ENCODE results near the gene ARID2. TPM values are rescaled to one million over a fixed set of nuclear protein-coding genes. Genes with fewer than 3 reads are reported as not detected.

ARID2 gene
- polyA plus RNA-seq, 1 donor (not counting 4 experiments of a cell fraction or from before 2014, with no cell fraction given) = 15.1 TPM

- H3K36me3 ChIP-seq (ENCODE audit: control insufficient read depth in 2 of 2, extremely low read depth in 1 of 2, insufficient read depth in 2 of 2, low read length in 2 of 2) = no peaks in the 10 kb centered on the region
- no peak for DNase-seq (ENCODE audit: low read depth, low spot score)
- H3K4me3 ChIP-seq (ENCODE audit: control insufficient read depth in 2 of 3, extremely low read depth in 1 of 3, insufficient read depth in 2 of 3, low read depth in 1 of 3, low read length in 3 of 3) = no peak overlapping the region
- H3K9ac ChIP-seq (ENCODE audit: control insufficient read depth, extremely low read depth, insufficient read depth, low read length) = no peak overlapping the region
- dilution Hi-C loops (cut with MboI; ENCODE audit: extremely low pct_ligation_motif_present, low sequenced_read_pairs) = no loop called here
- H3K27ac ChIP-seq (ENCODE audit: control insufficient read depth, insufficient read depth, low read length) = no peak overlapping the region
- no peaks in the 10 kb centered on the region for H3K27me3 ChIP-seq (ENCODE audit: control insufficient read depth, extremely low read depth, insufficient read depth, low read length)
- peaks cover 7% of the 10 kb centered on the region for H3K4me1 ChIP-seq (ENCODE audit: control insufficient read depth, extremely low read depth, insufficient read depth, low read length)
- no peak overlapping the region for H3K4me2 ChIP-seq (ENCODE audit: control insufficient read depth, extremely low read depth, insufficient read depth, low read depth, low read length)
- no peak for FAIRE-seq
- TF ChIP-seq EZH2 (IDR thresholded peaks at IDR 0.05; ENCODE audit: low read length) = no peak
- TF ChIP-seq CTCF (optimal IDR thresholded peaks at IDR 0.05 in 1 of 3, IDR thresholded peaks at IDR 0.05 in 1 of 3, conservative IDR thresholded peaks at IDR 0.05 in 1 of 3; ENCODE audit: extremely low read depth in 1 of 3, insufficient read depth in 2 of 3, low read length in 3 of 3) = no peak
- no peak overlapping the region for H2AFZ ChIP-seq (ENCODE audit: control insufficient read depth, low read length)
- H3K9me1 ChIP-seq (ENCODE audit: control insufficient read depth, extremely low read depth, insufficient read depth, low read length) = no peaks in the 10 kb centered on the region
- H4K20me1 ChIP-seq (ENCODE audit: control insufficient read depth, extremely low read depth, insufficient read depth, low read length) = no peaks in the 10 kb centered on the region
- H3K79me2 ChIP-seq (ENCODE audit: control insufficient read depth, insufficient read depth, low read length) = peaks cover 48% of the 10 kb centered on the region
- H3K9me3 ChIP-seq (ENCODE audit: control insufficient read depth, low read depth, low read length) = no peaks in the 10 kb centered on the region
These were observed 7.6 kb upstream of the ARID2 start for GRCh38 chr12:45721954-45722353.

- dilution Hi-C loops (cut with MboI; ENCODE audit: extremely low pct_ligation_motif_present, low sequenced_read_pairs) = no loop called here
- Histone ChIP-seq H3K9me3 (ENCODE audit: control insufficient read depth, low read depth, low read length) (no peaks in the 10 kb centered on the region), H3K9me1 (ENCODE audit: control insufficient read depth, extremely low read depth, insufficient read depth, low read length) (no peaks in the 10 kb centered on the region), H3K4me1 (ENCODE audit: control insufficient read depth, extremely low read depth, insufficient read depth, low read length) (peaks cover 7% of the 10 kb centered on the region), H3K27ac (ENCODE audit: control insufficient read depth, insufficient read depth, low read length) (peak overlapping the region; percentile 97), H3K4me2 (ENCODE audit: control insufficient read depth, extremely low read depth, insufficient read depth, low read depth, low read length) (peak overlapping the region; percentile 98), H4K20me1 (ENCODE audit: control insufficient read depth, extremely low read depth, insufficient read depth, low read length) (no peaks in the 10 kb centered on the region), H3K79me2 (ENCODE audit: control insufficient read depth, insufficient read depth, low read length) (peaks cover 54% of the 10 kb centered on the region), H3K4me3 (ENCODE audit: control insufficient read depth in 2 of 3, extremely low read depth in 1 of 3, insufficient read depth in 2 of 3, low read depth in 1 of 3, low read length in 3 of 3) (peak overlapping the region; percentile 56 to 98 (median 70)), H3K9ac (ENCODE audit: control insufficient read depth, extremely low read depth, insufficient read depth, low read length) (peak overlapping the region; percentile 99), H3K27me3 (ENCODE audit: control insufficient read depth, extremely low read depth, insufficient read depth, low read length) (no peaks in the 10 kb centered on the region), H3K36me3 (ENCODE audit: control insufficient read depth in 2 of 2, extremely low read depth in 1 of 2, insufficient read depth in 2 of 2, low read length in 2 of 2) (no peaks in the 10 kb centered on the region), H2AFZ (ENCODE audit: control insufficient read depth, low read length) (peak overlapping the region; percentile 96)
- FAIRE-seq (peak; percentile 9), DNase-seq (ENCODE audit: low read depth, low spot score) (no peak)
- TF ChIP-seq EZH2 (IDR thresholded peaks at IDR 0.05; ENCODE audit: low read length) = no peak
- TF ChIP-seq CTCF (optimal IDR thresholded peaks at IDR 0.05 in 1 of 3, IDR thresholded peaks at IDR 0.05 in 1 of 3, conservative IDR thresholded peaks at IDR 0.05 in 1 of 3; ENCODE audit: extremely low read depth in 1 of 3, insufficient read depth in 2 of 3, low read length in 3 of 3) = peak; percentile 11 to 72 (median 55)
These were observed 3.6 kb upstream of the ARID2 start for GRCh38 chr12:45725631-45726602.

Measured in keratinocyte (primary cell).